ENCODE data around the gene KIF5A. TPM values are rescaled to one million over a fixed set of nuclear protein-coding genes. Genes with fewer than 3 reads are reported as not detected.
A peak's percentile ranks its signal among the peaks of the same experiment; 100 is the strongest.

KIF5A gene
- total and polyA plus RNA-seq, 2 donors (not counting 3 experiments of a cell fraction or from before 2014, with no cell fraction given): 0.07 to 0.35 TPM

GRCh38 chr12:57515934-57516541, 33.8 kb upstream of the KIF5A start:
- FAIRE-seq (no peak), DNase-seq (ENCODE audit: low read depth, low spot score) (no peak)
- intact Hi-C loops (cut with micrococcal nuclease): no loop called here
- no peaks in the 10 kb centered on the region for H3K9me3 ChIP-seq (replicated peaks; ENCODE audit: control insufficient read depth, insufficient read depth, low read length)
- no peaks in the 10 kb centered on the region for H3K27me3 ChIP-seq (ENCODE audit: control insufficient read depth in 2 of 2, insufficient read depth in 2 of 2, low read length in 2 of 2)
- CTCF ChIA-PET: interaction anchor here (1.8 kb wide), 1 partner anchor 11 kb away, joined by 4 read pairs; no protein-coding TSS in a partner anchor
- peaks cover 23% of the 10 kb centered on the region for H3K4me1 ChIP-seq (ENCODE audit: control insufficient read depth, extremely low read depth, insufficient read depth, low read length)
- no peak overlapping the region for H3K4me2 ChIP-seq (ENCODE audit: insufficient read depth, low read length)
- no peaks in the 10 kb centered on the region for H4K20me1 ChIP-seq (replicated peaks; ENCODE audit: control insufficient read depth, extremely low read depth, insufficient read depth, low read length)
- peaks cover 23% of the 10 kb centered on the region for H3K79me2 ChIP-seq (ENCODE audit: control insufficient read depth, insufficient read depth, low read length)
- H3K9me1 ChIP-seq (replicated peaks; ENCODE audit: control insufficient read depth, extremely low read depth, insufficient read depth, low read length): no peaks in the 10 kb centered on the region
- peaks cover 33 to 45% of the 10 kb centered on the region in 2 experiments for H3K36me3 ChIP-seq (ENCODE audit: control insufficient read depth in 2 of 2, extremely low read depth in 1 of 2, insufficient read depth in 2 of 2, low read length in 2 of 2)
- no peak overlapping the region for H2AFZ ChIP-seq (ENCODE audit: low read depth, low read length)
- POLR2A ChIA-PET: interaction anchor here (0.9 kb wide), 1 partner anchor 17 kb away, joined by 4 read pairs; no protein-coding TSS in a partner anchor
- TSS peak; percentile 5 for BruUV-seq (replicated peaks)
- H3K27ac ChIP-seq (ENCODE audit: insufficient read depth, low read depth, low read length): no peak overlapping the region
- dilution Hi-C loops (cut with MboI; ENCODE audit: extremely low pct_ligation_motif_present, low sequenced_read_pairs): no loop called here
- no peak overlapping the region for H3K9ac ChIP-seq (replicated peaks; ENCODE audit: extremely low read depth, insufficient read depth, low read length)
- TF ChIP-seq GATA2 (IDR thresholded peaks at IDR 0.05; ENCODE audit: insufficient read depth, insufficient read length, low read depth, low read length) (no peak), FOS (IDR thresholded peaks at IDR 0.05; ENCODE audit: borderline replicate concordance, insufficient read depth, low read length) (no peak), JUN (IDR thresholded peaks at IDR 0.05; ENCODE audit: borderline replicate concordance, insufficient read depth, insufficient read length, low read depth) (no peak), MYC (IDR thresholded peaks at IDR 0.05; ENCODE audit: low read depth, low read length) (no peak), CTCF (IDR thresholded peaks at IDR 0.05; ENCODE audit: extremely low read depth in 1 of 2, insufficient read depth in 1 of 2, low read depth in 1 of 2, low read length in 2 of 2) (no peak), EZH2 (IDR thresholded peaks at IDR 0.05; ENCODE audit: borderline replicate concordance, low read depth, low read length, severe bottlenecking) (no peak), POLR2AphosphoS5 (IDR thresholded peaks at IDR 0.05; ENCODE audit: insufficient read depth, low read depth, low read length) (no peak), MAX (IDR thresholded peaks at IDR 0.05; ENCODE audit: insufficient read depth, insufficient read length) (no peak), POLR2A (IDR thresholded peaks at IDR 0.05; ENCODE audit: low read depth, low read length) (no peak)
- no peak overlapping the region for H3K4me3 ChIP-seq (replicated peaks in 1 of 3; ENCODE audit: insufficient read depth in 1 of 3, low read depth in 1 of 3, low read length in 3 of 3)

Measured in endothelial cell of umbilical vein (primary cell).